Measurements from ENCODE around the gene NNMT.

The NNMT gene
- 0 to 0.85 (median 0.04) reads per million in 4 experiments for total RNA-seq

DNA sequence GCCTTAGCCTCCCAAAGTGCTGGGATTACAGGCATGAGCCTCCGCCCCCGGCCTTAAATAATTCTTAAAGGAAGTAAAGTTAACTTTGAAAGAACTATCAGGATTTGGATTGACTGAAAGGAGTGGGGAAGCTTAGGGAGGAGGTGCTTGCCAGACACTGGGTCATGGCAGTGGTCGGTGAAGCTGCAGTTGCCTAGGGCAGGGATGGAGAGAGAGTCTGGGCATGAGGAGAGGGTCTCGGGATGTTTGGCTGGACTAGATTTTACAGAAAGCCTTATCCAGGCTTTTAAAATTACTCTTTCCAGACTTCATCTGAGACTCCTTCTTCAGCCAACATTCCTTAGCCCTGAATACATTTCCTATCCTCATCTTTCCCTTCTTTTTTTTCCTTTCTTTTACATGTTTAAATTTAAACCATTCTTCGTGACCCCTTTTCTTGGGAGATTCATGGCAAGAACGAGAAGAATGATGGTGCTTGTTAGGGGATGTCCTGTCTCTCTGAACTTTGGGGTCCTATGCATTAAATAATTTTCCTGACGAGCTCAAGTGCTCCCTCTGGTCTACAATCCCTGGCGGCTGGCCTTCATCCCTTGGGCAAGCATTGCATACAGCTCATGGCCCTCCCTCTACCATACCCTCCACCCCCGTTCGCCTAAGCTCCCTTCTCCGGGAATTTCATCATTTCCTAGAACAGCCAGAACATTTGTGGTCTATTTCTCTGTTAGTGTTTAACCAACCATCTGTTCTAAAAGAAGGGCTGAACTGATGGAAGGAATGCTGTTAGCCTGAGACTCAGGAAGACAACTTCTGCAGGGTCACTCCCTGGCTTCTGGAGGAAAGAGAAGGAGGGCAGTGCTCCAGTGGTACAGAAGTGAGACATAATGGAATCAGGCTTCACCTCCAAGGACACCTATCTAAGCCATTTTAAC is at the start of gene NNMT:
TSS of gene NNMT (plus strand) at position 724 of the 929 bp plus-strand sequence. CDS start at position 882, 158 bp downstream.
- DNase-seq: no peak

DNA sequence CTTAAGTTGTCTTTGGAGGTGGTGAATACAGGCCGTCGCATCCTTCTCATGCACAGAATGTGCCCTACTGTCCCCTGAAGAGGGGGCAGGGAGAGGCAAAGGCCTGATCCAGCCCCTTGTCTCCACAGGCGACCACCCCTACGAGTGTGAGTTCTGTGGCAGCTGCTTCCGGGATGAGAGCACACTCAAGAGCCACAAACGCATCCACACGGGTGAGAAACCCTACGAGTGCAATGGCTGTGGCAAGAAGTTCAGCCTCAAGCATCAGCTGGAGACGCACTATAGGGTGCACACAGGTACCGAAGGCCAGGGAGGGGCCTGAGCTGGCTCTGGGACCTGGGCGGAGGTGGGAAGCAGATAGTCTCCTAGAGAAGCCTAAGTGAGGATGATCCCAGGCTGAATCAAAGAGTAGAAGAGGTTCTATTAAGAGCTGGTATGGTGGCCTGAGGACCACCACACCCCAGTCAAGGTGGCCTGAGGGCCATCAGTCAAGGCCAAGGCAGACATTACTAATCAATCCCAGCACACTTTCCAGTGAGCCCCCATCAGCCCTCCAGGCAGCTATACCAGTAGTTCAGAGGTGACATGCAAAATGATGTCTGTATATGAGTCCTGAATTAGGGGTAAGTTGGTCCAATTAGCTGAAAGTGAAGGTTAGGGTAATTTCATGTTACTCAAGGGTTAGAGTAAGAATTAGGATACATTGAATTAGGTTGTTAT is 49.0 kb upstream of the NNMT start:
- DNase-seq: no peak

DNA sequence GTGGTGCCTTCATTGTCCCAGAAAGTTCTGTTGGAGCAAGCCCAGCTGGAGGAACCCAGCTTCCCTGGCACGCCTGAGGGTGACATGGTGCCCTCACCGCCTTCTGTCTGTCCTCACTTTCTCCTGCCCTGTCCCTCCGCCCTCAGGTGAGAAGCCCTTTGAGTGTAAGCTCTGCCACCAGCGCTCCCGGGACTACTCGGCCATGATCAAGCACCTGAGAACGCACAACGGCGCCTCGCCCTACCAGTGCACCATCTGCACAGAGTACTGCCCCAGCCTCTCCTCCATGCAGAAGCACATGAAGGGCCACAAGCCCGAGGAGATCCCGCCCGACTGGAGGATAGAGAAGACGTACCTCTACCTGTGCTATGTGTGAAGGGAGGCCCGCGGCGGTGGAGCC is 46.0 kb upstream of the NNMT start:
- no peak for DNase-seq

DNA sequence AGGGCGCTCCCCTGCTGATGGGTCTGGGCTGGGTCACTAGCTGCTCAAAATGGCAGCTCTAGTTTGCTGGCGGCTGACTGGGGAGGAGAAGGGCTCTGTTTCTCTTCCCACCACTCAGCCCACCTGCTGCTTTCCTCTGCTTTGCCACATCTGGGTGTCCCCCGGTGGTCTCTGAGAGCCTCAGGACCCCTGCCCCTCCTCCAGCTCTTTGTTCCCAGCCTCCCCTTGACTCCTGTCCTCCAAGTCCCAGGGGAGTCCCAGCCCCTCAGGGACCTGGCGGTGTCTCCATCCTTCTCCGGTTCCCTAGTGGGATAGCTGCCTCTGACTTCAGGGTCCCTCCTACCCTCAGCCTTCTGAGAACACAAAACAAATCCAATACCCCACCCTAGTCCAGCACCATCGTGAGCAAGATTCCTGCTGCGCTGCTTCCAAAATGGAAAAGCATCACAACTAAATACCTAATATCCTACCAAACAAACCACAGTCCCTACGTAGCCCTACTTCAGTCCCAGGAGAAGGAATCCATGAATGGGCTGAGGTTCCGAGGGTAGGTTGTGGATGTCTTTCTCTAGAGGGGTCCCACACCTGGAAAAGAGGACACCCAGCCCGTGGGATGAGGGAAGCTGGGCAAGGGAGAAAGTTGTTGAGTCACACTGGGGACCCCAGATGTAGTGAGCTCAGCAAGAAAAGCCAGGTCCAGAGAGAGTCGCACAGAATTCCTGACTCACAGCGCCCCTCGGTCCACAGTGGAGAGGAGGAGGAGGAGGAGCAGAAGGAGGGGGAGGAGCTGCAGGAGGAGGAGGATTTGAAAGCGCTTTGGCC is 45.0 kb upstream of the NNMT start:
- no peak for DNase-seq

DNA sequence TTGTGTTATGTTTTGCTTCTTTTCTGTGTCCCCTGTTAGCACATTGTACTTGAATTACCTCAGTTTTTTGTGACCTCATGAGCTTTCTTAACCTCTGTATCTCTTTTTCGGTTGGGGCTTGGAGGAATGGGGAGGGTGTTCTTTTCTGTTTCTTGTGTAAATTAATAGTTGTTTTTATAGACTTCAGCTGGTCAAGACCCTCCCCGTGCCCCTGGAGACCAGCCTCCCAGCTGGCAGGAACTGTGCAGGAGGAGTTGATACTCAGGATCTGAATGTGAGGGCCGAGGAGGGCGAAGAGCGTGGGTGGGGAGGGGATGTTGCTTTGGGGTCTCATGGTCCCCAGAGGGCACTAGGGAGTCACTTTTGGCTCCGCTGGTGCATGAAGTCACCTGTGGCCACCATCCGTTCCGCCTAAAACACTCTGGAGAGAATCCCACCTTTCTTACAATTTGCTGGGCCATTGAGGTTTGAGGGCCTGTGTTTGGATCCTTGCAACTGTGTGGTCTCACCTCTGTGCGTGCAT is 44.3 kb upstream of the NNMT start:
- DNase-seq: no peak

DNA sequence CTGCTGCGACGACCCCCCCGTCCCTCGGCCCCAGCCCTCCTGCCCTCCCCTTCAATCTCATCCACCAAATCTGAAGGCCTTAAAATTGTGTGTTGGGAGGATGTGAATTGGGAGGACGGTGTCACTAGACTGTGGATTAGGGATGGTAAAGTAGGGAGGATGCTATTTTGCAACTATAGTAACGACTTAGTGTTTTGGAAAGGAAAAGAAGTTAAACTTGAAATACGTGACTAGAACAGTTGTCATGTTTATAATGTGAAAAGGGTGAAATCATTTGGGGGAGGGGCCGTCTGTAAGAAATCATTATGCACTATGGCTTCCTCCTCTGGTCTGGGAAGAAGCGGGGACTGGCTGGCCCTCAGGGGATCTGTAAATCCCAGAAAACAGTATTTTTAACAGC is 43.4 kb upstream of the NNMT start:
- DNase-seq: no peak

DNA sequence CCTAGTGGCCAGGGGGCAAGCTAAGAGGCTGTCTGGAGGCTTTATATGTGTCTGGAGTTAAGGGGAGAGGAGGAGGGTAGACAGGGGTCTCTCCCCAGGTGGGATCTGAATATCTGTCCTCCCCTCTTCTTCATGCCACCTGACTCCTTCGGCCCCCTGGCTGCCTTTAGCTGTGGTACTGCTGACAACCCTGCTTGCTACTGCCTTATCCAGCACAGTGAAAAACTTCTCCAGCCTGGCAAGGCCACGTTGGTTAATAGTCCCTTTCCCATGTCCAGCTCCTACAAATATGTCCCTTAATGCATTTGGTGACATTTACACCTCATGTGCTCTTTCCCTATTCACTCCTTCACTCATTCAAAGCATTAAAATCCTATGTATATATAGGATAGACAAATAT is 42.4 kb upstream of the NNMT start:
- no peak for DNase-seq

DNA sequence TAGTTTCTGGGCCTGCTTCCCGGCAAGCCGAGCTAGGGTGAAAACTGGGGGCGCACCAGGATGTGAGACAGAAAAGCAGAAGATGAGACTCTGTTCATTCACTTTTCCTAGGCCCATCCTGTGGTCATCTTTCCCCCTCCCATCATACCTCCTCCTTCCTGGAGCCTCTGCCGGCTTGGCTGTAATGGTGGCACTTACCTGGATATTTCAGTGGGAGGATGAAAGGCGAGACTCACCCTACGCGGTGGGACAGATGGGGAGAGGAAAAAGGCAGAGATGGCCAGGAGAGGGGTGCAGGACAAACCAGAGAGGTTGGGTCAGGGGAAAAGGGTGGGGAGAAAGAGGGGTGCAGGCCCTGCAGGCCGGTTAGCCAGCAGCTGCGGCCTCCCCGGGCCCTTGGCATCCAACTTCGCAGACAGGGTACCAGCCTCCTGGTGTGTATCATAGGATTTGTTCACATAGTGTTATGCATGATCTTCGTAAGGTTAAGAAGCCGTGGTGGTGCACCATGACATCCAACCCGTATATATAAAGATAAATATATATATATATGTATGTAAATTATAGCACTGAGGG is 41.5 kb upstream of the NNMT start:
- DNase-seq: no peak

DNA sequence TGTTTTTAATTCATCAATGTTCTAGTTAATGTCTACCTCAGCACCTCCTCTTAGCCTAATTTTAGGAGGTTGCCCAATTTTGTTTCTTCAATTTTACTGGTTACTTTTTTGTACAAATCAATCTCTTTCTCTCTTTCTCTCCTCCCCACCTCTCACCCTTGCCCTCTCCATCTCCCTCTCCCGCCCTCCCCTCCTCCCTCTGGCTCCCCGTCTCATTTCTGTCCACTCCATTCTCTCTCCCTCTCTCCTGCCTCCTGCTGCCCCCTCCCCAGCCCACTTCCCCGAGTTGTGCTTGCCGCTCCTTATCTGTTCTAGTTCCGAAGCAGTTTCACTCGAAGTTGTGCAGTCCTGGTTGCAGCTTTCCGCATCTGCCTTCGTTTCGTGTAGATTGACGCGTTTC is 40.9 kb upstream of the NNMT start:
- no peak for DNase-seq

DNA sequence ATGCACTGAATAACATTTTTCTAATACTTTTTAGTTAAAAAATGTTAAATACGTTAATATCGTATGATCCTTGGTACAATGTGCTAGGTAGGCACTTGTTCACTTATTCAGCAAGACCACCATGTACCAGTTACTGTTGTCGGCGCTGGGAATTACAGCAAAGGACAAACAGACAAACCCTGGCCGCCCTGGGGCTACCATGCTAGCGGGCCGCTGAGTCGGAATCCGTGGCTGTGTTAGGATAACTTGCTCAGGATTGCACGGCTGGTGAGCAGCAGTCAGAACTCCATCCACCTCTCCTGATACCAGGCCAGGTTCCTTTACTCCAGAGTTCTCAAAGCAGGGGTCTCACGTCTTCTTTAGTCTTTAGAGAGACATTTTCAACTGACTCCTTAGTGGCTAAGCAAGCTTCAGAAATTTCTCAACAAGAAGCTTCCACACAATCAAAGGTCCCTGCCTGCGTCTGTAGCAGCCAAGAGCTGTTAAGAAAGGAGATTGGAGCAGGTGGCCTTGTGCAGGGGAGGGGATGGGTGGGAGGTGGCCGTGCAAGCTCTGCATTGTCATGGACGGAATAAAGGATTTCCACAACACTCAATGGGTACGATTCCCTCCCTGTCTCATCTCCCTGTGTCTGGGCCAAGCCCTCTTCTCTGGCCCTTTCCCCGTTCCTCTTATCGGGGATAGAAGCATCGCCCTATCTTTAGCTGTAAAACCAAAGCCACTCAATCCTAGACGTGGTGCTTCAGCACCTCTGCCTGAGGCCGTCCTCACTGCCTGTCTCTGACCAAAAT is 39.8 kb upstream of the NNMT start:
- DNase-seq: no peak

DNA sequence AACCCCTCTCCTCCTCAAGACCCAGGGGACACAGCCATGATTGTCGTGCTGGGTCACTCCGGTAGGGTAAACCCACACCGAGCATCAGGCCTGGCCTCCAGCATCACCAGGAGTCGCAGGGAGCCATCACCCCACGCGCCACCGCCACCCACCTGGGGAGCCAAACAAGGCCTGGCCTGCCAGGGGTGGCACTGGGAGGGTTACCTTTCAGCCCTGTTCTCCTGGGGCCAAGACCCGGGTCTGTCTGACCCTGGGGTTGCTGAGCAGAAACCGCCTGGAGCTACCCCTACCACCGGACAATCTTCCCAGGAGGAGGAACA is 39.3 kb upstream of the NNMT start:
- DNase-seq: no peak

DNA sequence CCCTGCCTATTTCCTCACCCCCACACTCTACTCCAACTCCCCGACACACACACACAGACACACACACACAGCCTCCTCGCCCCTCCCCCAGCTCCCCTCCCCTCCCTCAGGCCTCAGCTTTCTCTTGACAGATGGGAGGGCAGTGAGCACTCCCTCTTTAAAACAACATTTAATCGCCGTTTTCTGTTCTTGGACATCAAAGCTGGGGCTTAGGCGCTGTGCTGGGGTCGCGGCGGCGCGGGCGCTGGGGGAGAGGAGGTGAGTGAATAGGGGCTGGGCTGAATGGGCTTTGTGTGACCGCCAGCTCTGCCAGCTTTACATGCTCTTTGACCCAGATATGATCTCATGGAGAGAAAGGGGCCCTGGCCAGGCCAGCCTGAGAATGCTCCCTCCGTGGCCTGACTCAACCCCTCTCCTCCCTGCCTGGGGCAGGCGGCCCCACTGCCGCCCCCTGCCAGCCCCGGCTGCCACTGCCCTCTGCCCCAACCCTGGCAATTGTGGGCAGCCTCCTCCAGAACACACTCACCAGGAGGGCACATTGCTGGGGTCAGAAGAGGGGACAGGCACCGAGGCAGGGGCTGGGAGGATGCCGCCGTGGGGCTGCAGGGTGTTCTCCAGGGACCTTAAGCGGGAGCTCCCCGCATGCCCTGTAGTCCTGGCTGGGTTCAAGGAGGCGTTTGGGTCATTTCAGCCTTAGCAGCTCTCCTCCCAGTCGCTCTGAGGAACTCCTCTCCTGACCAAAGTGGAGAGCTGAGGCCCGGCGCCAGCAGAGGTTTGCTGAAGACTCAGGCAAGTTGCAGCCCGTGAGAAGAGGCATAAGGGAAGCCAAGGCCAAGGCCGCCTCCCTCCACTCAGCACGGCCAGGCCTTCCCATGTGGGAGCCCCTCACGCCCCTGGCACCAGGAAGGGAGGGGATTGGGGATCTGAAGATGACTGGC is 38.3 kb upstream of the NNMT start:
- no peak for DNase-seq

DNA sequence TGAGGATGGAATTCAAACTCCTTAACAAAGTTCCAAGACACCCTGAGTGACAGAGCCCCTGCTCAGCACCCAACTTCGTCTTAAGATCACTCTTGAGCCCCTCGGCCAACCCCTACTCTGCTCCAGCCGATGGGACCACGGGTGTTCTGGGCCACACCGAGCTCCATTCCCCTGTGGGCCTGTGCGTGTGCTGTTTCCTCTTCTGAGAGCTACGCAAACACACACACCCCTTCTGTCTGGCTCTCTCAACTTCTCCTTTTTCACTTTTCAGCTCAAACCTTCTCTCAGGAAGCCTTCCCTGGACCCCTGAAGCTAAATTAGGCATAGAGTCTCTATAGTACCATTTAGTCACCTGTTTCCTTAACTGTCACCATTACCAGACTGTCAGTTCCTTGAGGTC is 37.5 kb upstream of the NNMT start:
- no peak for DNase-seq

DNA sequence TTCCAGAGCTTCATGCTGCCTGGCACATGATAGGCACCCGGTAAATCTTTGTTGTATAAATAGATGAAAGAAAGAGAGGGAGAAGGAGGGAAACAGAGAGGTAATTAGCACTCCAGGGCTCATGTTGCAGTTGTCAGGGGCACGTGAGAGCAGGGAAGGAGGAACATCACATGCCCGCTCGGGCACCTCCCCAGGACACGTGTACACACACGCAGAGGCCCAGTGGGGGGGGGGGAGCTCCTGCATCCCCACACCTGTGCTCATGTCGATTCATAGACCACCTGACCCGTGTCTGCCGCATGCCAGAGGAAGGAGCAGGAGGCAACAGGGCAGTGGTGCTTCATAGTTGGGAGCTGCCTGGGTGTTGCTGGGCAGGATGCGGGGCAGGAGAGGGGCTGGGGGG is 37.1 kb upstream of the NNMT start:
- no peak for DNase-seq

DNA sequence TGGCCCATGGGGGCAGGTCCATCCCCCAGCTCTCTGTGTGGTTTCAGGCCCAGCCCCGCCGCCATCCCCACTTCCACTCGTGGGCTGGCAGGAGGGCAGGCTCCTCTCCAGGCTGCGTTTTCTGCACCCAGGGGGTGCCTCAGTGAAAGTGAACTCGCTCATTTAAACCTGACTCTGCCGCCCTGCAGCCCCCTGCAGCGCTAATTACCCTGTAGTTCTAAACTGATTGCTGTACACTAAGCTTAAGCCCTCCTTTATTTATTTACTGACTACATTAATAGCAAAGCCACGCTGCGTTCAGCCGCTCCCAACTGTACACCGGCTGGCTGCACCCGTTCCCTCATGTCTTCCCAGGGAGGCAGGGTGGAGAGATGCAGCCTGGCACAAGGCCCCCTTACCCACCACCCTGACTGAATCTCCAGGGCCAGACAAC is 36.6 kb upstream of the NNMT start:
- DNase-seq: no peak

DNA sequence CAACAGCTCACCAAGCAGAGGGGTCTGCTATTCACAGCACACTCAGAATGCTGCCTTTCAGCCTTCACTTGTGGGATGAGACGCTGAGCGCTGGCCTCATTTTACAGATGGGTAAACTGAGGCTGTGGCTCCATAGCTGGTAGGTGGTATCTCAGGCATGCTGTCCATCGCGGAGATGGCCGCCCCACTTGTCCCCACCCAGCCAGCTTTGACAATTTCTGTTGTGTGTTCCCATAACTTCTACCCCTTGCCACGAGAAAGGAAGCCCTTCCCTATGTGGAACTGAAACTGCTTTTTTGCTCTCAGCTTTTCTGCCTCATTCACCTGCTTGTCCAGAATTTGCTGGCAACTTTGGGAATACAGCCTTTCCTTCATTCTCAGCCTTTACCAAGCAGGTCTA is 36.1 kb upstream of the NNMT start:
- no peak for DNase-seq

DNA sequence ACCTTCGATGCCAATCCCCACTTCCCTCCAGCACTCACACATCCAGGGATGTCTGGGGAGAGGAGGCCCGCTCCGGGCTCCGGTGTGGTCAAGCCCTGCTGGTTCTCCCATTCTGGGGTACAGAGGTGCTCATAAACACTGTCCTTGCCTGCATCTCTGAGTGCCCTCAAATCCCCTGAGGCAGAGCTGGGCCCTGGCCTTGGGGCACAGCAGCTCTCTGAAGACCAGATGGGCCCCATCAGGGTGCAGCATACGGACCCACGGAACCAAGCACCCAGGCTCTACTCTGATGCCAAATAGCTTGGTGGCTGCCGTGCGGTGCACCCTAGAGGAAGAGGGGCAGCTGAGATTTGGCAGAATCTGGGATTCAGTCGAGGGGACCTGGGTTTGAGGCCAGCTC is 35.7 kb upstream of the NNMT start:
- no peak for DNase-seq

DNA sequence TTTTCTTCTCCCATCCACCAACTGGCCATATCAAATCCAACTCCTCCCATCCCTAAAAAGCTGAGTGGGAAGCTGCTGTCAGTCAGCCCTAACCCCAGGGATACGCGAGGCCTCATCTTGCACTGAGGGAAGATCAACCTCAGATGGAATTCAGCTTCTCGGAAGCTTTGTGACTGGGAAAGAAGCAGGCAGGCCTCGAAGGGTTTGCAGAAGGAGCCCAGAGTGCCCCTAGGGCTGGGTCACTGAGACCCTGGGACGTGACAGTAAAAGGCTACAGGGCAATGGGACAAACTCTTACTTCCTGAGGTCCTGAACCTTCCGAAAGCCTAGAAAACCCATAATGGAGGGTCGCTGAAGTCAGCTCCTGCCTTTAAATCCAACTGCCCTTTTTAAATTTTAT is 34.4 kb upstream of the NNMT start:
- no peak for DNase-seq

DNA sequence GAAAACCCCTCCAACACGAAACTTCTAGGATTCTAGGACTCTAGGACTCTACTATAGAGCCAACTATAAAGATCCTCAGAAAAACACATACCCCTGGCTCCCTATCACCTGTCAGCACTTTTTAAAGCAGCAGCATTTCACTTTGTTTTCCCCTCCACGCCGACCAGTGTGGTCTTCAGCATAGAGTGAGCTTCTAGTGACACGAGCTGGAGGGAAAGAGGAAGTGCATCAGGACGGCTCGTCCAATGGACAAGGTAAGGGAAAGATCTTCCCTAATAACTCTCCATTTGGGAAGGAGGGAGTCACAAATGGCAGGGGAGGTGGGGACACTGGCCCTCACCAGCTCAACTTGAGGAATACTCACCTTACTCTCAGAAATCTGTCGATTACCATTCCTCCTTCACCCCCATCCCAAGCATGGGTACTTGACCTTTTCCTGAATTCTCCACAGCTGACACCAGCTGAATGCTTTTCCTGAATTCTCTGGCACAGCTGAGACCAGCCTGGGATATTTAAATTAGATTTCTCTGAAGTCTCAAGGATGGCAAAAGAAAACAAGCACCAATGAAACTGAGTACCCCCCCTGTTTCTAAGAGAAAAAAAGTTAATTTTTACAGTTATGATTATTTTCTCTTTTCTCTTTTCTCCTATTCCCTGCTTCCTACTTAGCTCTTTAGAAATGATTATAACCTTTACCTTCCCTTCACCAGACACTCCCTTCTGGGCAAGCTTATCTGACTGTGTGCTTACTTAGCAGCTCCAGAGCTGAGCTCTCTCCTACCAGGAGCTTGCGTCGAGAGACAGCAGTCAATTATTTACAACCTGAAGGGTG is 33.3 kb upstream of the NNMT start:
- no peak for DNase-seq
